Central memory CD4-positive, alpha-beta T cell (primary cell): ENCODE results near the gene LCN9.

Source experiments
- DNase-seq: peaks from one replicate; pipeline ENCODE4 v3.0.0; 2022

LCN9 gene

DNA sequence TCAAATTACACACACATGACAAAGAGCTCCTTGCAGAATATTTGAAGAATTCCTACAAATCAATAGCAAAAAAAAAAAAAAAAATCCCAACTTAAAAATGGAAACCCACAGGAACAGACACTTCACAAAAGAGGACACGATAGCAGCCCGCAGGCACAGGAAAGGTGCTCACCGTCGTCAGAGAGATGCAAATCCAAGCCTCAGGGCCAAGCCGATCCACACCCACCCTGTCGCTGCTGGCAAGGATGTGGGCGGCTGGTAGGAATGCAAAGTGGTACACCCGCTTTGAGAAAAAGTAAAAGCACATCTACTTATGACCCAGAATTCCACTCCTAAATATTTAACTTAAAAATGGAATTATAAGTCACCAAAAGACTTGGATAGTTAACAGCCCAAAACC is 10.8 kb downstream of the LCN9 start:
- no peak for DNase-seq

DNA sequence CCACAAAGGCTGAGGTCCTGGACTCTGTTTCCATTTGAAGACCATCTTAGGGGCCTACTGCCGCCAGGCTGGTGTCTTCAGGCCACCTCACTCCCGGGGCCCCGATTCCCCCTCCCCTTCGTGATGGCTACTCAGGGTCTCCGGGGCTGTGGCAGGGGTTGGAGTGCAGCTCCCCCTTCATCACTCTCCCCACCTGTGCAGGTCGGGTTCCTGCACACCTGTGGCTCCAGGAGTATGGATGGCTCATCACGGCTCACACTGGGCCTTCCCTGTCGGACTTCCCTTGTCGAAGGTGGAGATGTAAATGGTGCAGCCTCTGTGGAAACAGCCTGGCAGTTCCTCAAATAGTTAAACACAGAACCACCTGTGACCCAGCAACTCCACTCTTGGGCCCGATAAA is 11.9 kb downstream of the LCN9 start:
- no peak for DNase-seq

DNA sequence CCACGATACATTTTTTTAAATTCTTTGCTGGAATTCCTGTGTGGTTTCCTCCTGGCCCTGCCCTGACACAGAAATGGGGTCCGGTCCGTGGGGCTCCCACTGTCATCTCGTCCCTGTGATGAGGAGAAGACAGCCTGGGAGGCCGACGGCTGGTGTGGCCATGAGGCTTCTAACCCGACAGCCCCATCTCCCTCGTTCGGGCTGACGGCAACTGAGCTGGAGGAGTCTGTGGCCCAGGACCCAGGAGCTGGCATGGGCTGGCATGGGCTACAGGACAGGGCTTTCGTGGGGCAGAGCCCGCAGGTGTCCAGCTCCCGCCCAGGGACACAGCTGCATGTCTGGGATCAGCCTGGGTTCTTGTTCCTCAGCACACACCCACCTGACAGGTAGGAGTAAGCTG is 13.8 kb downstream of the LCN9 start:
- DNase-seq: no peak

DNA sequence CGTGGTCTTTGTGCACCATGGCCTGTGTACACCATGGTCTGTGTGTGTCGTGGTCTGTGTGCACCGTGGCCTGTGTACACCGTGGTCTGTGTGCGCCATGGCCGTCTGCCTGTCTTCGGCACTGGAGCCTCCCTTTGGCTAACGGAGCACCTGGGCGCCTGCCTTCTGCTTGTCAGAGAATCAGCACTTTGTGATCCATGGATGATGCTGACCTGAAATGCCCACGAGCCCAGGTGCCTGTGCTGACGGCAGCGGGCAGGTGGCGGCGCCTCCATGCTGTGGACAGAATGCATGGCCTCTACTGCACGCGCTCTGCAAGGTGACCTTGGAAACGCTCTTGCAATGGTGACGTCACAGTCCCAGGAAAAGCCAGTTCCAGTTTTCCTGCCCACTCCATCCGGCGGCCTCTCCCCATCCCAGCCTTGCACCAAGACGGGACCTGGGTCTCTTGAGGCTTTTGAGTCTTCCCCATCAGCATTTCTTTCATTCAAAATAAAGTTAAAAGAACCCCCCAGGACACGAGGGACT is 14.6 kb downstream of the LCN9 start:
- DNase-seq: no peak

DNA sequence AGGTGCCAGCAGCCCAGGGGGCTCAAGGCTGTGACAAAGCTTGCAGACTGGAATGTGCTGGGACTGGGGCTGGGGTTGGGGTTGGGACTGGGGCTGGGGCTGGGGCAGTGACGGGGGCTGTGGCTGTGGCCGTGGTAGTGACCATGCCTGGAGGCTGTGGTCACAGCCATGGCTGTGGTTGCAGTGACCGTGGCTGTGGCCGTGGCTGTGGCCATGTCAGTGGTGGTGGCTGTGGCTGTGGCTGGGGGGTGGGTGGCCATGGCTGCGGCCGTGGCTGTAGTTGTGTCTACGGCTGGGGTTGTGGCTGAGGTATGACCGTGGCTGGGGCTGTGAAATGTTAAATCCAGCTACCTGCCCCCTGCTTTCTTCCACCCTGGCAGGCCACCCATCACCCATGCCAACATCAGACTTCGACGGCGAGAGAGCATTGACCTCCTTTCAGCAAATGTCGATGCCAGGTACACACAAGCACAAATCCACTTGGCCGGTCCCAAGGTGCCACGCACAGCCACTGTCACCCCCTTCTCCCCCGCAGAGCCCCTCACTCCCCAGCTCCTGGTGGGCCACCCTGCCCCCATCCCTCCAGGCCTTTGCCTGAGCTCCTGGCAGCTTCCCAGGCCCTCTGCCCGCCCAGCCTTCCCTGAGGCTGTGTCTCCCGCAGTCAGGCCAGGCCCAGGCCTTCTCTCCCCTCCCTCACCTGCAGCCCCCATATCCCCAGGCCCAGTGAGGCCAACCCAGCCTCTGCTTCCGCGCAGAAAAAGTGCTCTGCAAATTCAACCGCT is 15.3 kb downstream of the LCN9 start:
- DNase-seq: no peak

DNA sequence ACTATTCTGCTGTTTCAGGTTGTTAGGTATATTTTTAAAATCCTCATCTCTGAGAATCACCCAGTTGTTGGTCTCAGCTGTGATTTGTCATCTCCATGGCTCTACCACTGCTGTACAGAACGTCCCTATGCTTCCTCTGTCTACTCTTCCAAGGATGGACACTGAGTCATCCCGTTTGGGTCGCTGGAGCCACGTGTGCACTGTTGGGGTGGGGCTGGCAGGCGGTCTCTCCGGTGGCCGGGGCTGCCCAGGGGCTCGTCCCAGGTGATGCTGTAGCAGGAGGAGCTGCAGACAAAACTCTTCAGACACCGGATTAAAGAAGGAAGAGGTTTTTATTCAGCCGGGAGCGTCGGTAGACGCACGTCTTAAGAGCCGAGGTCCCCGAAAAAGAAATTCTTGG is 16.9 kb downstream of the LCN9 start:
- DNase-seq: no peak

DNA sequence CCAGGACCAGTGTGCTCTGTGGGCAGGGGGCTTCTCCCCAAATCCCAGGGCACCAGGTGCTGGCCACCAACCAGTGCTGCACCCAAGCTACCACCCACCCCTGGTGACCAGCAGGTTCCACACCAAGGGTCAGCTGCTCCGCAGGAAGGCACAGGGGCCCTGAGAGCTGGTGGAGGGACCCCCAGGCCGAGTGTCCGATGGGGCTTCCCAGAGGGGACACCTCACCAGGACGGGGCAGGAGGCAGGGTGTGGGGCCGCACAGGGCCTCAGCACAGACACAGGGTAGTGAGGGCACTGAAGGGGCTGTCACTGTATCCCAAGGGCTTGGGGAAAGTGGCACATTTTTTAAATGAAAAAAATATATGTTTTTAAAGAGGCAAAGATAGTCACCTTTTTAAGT is 18.1 kb downstream of the LCN9 start:
- DNase-seq: no peak

DNA sequence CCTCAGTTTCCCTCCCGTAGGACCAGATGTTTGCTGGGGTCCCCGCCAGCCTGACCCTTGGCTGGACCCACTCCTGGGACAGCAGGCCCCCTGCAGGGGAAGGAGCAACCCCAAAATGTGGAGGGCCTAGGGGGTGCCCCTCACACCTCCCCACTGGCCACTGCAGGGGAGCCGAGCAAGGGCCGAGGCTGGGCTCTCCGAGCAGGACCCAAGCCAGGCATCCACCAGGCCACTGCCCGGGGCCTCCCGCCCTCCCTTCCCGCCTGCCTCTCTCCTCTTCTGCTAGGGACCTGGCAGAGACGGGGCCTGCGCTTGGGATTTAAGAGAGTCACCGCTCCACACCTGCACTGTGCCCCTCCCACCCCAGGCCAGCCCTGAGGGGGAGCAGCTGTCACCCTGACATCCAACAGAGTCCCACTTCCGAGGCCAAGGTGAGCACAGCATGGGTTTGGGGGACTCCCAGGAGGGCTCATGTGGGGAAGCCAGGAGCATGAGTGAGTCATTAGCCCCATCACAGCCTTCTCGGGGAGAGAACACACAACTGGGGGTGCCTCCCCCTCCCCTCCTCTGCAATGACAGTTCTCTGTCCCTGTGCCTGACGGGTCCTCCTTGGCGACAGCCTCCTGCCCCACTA is 20.4 kb downstream of the LCN9 start:
- DNase-seq: no peak

DNA sequence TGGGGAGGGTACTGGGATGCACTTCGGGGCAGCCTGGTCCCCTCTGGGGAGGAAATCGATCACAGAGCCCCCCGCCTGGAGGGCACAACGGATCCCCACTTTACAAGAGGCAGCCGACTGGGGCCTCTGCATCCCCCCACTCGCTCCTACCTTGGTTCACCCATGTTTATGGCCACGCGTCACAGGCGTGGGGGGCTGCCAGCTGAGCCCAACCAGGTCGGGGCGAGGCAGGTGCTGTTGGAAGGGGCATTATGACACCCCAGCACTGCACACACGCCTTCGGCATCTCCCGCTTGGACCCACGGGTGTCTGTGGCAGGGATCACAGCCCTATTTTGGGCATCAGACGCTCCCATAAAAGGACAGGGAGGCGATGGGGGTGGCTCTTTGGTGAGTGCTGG is 21.6 kb downstream of the LCN9 start:
- no peak for DNase-seq

DNA sequence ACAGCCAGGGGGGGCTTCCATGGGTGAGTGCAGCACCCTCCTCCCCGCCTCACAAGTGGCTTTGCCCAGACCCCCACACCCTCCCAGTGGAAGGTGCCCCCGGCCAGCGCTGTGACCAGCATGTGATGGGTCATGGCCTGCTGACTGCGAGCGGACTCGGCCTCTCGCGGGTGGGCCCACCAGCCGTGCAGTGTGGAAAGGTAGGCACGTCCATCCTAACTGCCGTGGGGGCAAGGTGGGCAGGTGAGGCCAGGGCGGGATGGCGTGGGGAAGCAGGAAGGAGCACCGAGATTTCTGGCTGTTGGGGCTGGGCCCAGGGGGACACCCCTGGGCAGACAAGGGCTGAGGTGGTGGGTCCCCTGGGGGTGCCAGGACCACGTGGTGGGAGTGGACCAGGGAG is 24.1 kb downstream of the LCN9 start:
- no peak for DNase-seq

DNA sequence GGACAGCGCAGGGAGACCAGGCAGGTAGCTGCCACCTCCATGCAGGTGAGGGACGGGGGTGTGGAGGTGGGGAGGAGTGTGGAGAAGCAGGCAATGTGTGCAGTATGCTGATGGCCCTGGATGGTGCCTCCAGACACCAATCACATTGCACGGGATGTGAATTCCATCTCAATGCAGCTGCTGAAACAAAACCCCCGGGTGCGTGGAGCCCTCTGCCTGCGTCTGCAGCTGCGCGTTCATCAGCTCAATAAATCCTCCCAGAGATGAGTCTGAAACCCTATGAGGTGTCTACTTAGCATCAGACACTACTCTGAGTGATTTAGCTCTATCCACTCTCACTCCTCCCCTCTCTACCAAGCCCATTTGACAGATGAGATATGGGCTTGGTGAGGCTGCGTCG is 25.9 kb downstream of the LCN9 start:
- DNase-seq: no peak

DNA sequence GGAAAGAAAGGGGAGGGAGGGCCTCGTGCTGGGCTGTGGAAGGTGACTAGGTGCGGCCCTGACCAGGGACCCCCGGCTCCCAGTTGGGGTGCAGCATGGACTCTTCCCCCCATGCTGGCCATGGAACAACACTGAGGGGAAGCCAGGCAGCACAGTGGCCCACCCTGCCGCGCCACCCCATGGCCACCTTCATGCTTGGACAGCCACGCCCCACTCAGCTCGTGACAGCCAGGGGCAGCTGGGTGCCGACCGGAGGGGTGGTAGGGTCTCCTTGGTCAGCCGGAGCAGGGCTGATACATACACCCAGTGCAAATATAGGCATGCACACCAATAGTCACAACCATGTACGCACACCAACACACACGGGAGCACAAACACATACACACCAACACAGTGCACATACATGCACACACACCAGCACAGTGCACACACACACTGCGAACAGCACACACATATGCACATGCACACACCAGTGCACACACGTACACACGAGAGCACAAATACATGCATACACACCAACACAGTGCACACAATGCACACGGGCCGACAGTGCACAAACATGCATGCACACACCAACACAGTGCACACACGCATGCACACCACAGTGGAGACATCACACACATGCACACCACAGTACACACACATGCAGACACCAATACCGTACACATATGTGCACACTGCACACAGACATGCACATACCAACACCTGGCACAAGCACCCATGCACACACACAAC is 27.9 kb downstream of the LCN9 start:
- no peak for DNase-seq

DNA sequence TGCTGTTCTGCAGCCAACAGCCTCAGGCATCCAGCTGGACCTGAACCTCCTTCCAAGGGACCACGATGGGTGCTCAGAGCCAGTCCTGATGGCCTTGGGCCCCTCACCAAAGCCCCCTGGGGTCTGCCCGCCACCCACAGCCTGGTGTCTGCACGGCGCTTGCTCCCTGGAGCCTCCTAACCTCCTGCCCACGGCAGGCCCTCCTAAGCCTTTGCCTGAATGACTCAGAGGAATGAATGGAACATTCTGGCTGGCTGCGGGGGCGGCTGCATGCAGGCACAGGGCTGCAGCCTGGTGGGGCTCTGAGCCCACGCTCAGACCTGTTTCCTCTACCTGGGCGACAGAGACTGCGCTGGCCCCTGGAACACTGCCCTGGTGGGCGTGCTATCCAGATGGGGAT is 29.3 kb downstream of the LCN9 start:
- no peak for DNase-seq

DNA sequence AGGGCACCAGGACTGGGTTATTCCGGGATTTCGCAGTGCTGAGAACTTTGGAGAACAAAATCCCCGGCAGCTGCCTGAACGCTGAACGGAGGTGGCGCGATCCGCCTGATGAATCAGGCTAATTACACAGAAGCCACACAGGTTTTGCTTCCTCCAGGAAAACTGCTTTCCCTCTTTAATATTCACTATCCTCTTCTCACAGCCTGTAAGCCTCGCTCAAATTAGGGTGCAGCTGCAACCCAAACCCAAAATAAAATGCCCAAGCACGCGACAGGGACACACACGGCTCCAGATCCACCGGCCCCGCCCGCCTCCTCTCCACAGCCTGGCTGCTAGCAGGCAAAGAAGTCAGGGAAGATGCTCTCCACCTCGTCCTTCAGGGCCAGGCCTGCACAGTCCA is 30.2 kb downstream of the LCN9 start:
- no peak for DNase-seq

DNA sequence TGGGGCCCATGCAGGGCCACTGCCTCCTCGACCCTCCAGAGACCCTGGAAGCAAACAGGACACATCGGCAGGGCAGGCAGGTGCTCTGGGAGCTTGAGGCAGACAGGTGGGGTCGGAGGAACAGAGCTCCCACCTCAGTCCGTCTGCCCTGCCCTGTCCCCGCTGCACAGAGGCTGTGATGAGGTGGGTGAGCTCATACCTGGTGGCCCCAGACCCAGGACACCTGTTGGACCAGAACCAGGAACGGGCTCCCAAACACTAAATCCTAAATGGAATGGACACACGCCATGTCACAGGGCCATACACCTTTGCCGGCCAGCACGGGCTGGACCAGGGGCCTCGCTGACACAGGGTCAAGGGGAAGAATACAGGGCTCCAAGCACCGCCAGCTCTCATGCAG is 30.7 kb downstream of the LCN9 start:
- DNase-seq: no peak

DNA sequence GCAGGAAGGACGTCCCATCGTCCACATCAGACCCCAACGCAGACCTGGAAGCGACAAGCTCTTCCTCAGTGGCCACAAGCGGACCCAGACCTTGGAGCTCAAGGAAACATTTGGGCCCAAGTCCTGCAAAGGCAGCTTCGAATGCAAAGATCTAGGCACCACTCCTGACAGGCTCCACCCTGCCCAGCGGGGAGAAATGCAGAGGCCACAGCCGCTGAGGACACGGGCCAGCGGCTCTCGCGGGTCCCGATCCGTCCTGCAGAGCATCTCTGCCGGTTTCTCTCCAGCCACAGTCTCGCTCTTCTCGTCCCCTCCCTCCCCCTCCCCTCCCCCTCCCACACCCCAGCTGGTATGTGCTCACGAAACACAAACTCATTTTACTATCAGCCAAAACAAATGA is 31.3 kb downstream of the LCN9 start:
- no peak for DNase-seq

DNA sequence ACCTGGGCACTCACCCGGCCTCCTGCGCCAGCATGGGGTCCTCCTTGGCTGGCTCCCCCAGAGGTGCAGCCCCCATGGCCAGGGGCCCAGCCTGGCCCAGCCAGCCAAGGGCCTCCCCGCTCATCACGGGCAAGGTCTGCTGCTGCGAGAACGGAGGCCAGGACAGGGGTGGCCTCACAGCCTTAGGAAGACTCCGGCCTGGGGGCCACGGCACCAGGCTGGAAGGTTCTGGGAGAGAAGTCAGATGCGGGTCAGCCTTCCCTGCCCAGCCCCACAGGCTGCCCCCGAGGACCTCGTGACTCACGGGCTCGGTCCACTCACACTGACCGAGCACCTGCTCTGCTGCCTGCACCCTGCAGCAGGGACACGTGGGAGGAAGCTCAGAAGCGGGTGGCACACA is 31.9 kb downstream of the LCN9 start:
- DNase-seq: no peak

DNA sequence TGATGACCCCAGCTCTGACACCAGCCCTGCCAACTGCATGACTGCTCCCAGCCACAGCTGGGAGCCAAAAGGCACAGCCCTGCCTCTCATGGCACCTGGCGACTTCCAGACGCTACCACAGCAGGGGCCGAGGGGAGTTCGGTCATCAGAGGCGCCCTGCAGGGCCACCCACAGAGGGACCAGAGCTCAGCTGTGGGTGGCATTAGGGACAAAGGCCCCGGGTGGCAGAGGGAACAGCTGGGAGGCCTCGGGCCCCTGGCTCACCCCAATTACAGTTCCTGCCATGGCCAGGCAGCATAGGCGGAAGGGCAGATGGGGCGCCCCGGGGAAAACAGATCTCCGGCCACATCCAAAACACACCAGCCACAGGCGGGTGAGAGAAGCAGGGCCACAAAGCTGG is 32.5 kb downstream of the LCN9 start:
- no peak for DNase-seq

DNA sequence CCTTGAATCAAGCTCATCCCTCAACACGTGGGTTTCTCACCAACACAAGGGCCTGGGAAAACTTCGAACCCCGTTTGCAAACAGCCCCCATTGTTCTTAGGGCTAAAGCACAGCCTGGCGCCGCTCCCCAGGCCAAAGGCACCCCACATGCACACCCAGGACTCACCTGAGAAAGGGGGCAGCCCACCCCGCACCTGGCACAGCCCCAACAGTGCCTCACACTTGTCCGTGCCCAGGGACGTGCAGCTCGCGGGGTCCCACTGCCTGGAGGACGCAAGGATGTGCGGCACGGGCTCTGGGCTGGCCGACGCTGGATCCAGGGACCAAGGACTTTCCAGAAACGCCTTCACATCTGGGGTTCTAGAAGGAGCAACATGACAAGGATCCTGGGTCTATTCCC is 33.3 kb downstream of the LCN9 start:
- DNase-seq: no peak

DNA sequence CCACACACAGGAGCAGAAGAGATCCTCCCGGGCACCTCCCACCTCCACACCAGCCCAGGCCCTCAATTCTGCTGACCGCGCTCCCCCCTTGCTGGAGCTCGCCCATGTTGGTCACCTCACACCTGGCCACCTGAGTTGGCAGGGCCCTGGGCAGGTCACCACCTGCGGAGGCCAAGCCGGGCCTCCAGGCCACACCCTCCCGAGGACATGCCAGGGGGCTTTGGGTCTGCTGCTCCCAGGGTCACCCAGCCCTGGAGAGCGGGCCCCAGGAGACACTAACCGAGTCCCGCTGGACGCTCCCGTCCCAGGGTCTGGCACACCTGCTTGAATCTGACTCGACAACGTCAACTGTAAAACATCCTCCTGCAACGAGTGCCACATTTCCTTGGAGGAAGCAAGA is 34.1 kb downstream of the LCN9 start:
- no peak for DNase-seq

DNA sequence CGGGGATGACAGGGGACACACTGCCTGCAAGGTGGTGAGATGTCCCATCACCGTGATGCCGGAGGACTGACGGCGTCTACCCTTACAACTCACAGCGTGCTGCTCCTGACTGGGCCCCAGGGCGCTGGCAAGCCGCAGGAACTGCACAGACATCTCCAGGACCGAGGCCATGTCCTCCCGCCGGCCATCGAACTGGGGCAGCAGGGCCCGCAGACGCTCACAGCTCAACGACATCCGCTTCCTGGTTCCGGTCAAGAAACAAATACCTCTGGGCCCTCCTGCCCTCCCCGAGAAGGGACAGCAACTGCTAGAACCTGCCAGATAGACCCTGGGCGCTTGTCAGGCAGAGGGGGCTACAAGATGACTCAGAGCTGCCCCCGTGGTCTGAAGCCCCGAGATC is 35.1 kb downstream of the LCN9 start:
- no peak for DNase-seq

DNA sequence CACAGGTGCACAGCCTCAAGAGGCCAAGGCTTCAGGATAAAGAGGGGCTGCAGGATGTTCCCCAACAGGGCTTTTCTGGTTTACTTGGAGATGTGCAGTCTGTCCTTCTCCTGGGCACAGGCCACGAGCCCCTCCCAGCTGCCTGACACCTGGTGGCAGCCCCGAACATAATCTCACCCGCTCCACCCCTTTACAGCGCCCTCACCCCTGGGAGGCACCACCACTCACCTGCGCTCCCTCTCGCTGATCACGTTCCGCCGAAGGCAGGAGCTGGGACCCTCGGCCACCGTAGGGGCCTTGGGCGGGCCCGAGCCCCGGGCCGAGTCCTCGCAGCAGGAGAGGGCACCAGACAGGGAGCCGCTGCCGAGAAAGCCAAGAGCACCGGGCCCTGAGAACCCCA is 35.7 kb downstream of the LCN9 start:
- DNase-seq: no peak

DNA sequence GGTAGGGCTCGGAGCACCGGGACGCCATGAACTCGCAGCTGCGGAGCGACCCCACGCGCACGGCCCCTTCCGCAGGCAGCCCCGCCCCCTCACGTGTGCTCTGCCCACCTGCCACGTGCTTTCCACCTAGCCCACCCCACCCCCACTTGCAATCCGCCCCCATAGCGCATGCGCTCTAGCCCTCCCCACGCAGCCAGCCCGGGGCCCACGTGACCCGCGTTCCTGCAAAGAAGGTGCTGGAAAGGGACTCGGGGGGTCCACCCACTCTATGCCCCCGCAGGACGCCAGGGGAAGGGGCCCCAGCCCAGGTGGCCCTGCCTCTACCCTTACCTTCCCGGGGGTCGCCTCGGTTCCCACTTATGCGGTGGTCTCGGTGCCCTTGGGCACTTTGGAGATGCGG is 36.3 kb downstream of the LCN9 start, which contains the start of gene SOHLH1:
Gene SOHLH1 (minus strand): TSS at position 42 of the 400 bp plus-strand sequence. CDS start 14 bp downstream, at position 28.
- DNase-seq: no peak

DNA sequence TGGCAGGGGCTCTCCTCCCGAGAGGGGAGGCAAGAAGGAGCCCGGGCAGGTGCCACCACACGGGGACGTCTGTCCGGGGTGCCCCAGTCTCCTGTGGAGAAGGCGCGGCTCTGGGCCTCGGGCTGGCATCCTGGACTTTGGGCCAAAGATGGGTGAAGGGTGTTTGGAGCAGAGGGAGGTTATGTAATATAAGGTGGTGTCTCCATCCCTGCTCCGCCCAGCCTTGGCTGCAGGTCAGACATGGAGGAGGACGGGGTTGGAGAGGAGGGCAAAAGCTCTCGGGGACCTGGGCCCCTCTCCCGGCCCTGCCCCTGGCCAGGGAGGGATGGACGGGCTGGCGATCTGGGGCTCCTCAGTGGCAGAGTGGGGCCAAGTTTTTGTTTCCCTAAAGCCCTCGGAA is 37.4 kb downstream of the LCN9 start:
- DNase-seq: no peak
